ENCODE data around the gene CEMIP.
A peak's percentile ranks its signal among the peaks of the same experiment; 100 is the strongest.

The CEMIP gene

GRCh38 chr15:80854104-80854503 is 74.9 kb downstream of the CEMIP start:
- Histone ChIP-seq H3K4me3 (ENCODE audit: low read length in 2 of 2) (no peak overlapping the region), H3K4me1 (ENCODE audit: control insufficient read depth in 2 of 2, insufficient read depth in 2 of 2, low read length in 2 of 2) (peaks cover 24 to 31% of the 10 kb centered on the region in 2 donors), H3K36me3 (ENCODE audit: control insufficient read depth in 2 of 2, insufficient read depth in 2 of 2, low read length in 2 of 2) (no peaks in the 10 kb centered on the region), H3K9me3 (ENCODE audit: control insufficient read depth in 2 of 2, low read length in 2 of 2) (no peaks in the 10 kb centered on the region), H3K27ac (ENCODE audit: low read depth in 2 of 2, low read length in 2 of 2) (no peak overlapping the region), H3K27me3 (ENCODE audit: control insufficient read depth in 2 of 2, insufficient read depth in 2 of 2, low read length in 2 of 2) (no peaks in the 10 kb centered on the region), H3K9ac (ENCODE audit: low read depth in 1 of 2, low read length in 2 of 2) (no peak overlapping the region)

GRCh38 chr15:80855206-80855605 is 76.0 kb downstream of the CEMIP start:
- Histone ChIP-seq H3K27me3 (ENCODE audit: control insufficient read depth in 2 of 2, insufficient read depth in 2 of 2, low read length in 2 of 2) (no peaks in the 10 kb centered on the region), H3K27ac (ENCODE audit: low read depth in 2 of 2, low read length in 2 of 2) (no peak overlapping the region), H3K36me3 (ENCODE audit: control insufficient read depth in 2 of 2, insufficient read depth in 2 of 2, low read length in 2 of 2) (no peaks in the 10 kb centered on the region), H3K9ac (ENCODE audit: low read depth in 1 of 2, low read length in 2 of 2) (no peak overlapping the region), H3K4me1 (ENCODE audit: control insufficient read depth in 2 of 2, insufficient read depth in 2 of 2, low read length in 2 of 2) (peaks cover 24 to 31% of the 10 kb centered on the region in 2 donors), H3K4me3 (ENCODE audit: low read length in 2 of 2) (no peak overlapping the region), H3K9me3 (ENCODE audit: control insufficient read depth in 2 of 2, low read length in 2 of 2) (no peaks in the 10 kb centered on the region)

GRCh38 chr15:80856400-80856799 is 77.2 kb downstream of the CEMIP start:
- Histone ChIP-seq H3K9ac (ENCODE audit: low read depth in 1 of 2, low read length in 2 of 2) (no peak overlapping the region), H3K27me3 (ENCODE audit: control insufficient read depth in 2 of 2, insufficient read depth in 2 of 2, low read length in 2 of 2) (no peaks in the 10 kb centered on the region), H3K36me3 (ENCODE audit: control insufficient read depth in 2 of 2, insufficient read depth in 2 of 2, low read length in 2 of 2) (no peaks in the 10 kb centered on the region), H3K4me1 (ENCODE audit: control insufficient read depth in 2 of 2, insufficient read depth in 2 of 2, low read length in 2 of 2) (peaks cover 24 to 31% of the 10 kb centered on the region in 2 donors), H3K4me3 (ENCODE audit: low read length in 2 of 2) (no peak overlapping the region), H3K27ac (ENCODE audit: low read depth in 2 of 2, low read length in 2 of 2) (peak overlapping the region; percentile 69 to 82), H3K9me3 (ENCODE audit: control insufficient read depth in 2 of 2, low read length in 2 of 2) (no peaks in the 10 kb centered on the region)

- H3K36me3 ChIP-seq (ENCODE audit: control insufficient read depth in 2 of 2, insufficient read depth in 2 of 2, low read length in 2 of 2), result no peaks in the 10 kb centered on the region
- no peak overlapping the region for H3K9ac ChIP-seq (ENCODE audit: low read depth in 1 of 2, low read length in 2 of 2)
- H3K4me3 ChIP-seq (ENCODE audit: low read length in 2 of 2), result no peak overlapping the region
- H3K27ac ChIP-seq (ENCODE audit: low read depth in 2 of 2, low read length in 2 of 2), result peak overlapping the region; percentile 69 to 82
- H3K9me3 ChIP-seq (ENCODE audit: control insufficient read depth in 2 of 2, low read length in 2 of 2), result no peaks in the 10 kb centered on the region
- H3K27me3 ChIP-seq (ENCODE audit: control insufficient read depth in 2 of 2, insufficient read depth in 2 of 2, low read length in 2 of 2), result no peaks in the 10 kb centered on the region
- peaks cover 24 to 31% of the 10 kb centered on the region in 2 donors for H3K4me1 ChIP-seq (ENCODE audit: control insufficient read depth in 2 of 2, insufficient read depth in 2 of 2, low read length in 2 of 2)
Measured at GRCh38 chr15:80856809-80857377, 77.7 kb downstream of the CEMIP start.

- no peaks in the 10 kb centered on the region for H3K36me3 ChIP-seq (ENCODE audit: control insufficient read depth in 2 of 2, insufficient read depth in 2 of 2, low read length in 2 of 2)
- H3K9me3 ChIP-seq (ENCODE audit: control insufficient read depth in 2 of 2, low read length in 2 of 2), result no peaks in the 10 kb centered on the region
- H3K27ac ChIP-seq (ENCODE audit: low read depth in 2 of 2, low read length in 2 of 2), result no peak overlapping the region
- H3K4me3 ChIP-seq (ENCODE audit: low read length in 2 of 2), result no peak overlapping the region
- peaks cover 9 to 13% of the 10 kb centered on the region in 2 donors for H3K4me1 ChIP-seq (ENCODE audit: control insufficient read depth in 2 of 2, insufficient read depth in 2 of 2, low read length in 2 of 2)
- no peak overlapping the region for H3K9ac ChIP-seq (ENCODE audit: low read depth in 1 of 2, low read length in 2 of 2)
- no peaks in the 10 kb centered on the region for H3K27me3 ChIP-seq (ENCODE audit: control insufficient read depth in 2 of 2, insufficient read depth in 2 of 2, low read length in 2 of 2)
Measured at GRCh38 chr15:80861731-80862170, 82.6 kb downstream of the CEMIP start.

GRCh38 chr15:80864666-80865065 is 85.5 kb downstream of the CEMIP start:
- no peaks in the 10 kb centered on the region for H3K4me1 ChIP-seq (ENCODE audit: control insufficient read depth in 2 of 2, insufficient read depth in 2 of 2, low read length in 2 of 2)

GRCh38 chr15:80866936-80867335 is 87.8 kb downstream of the CEMIP start:
- no peak overlapping the region for H3K4me3 ChIP-seq (ENCODE audit: low read length in 2 of 2)
- H3K9me3 ChIP-seq (ENCODE audit: control insufficient read depth in 2 of 2, low read length in 2 of 2), result no peaks in the 10 kb centered on the region
- no peak overlapping the region for H3K27ac ChIP-seq (ENCODE audit: low read depth in 2 of 2, low read length in 2 of 2)
- H3K9ac ChIP-seq (ENCODE audit: low read depth in 1 of 2, low read length in 2 of 2), result no peak overlapping the region
- peaks cover 0 to 2% of the 10 kb centered on the region in 2 donors for H3K4me1 ChIP-seq (ENCODE audit: control insufficient read depth in 2 of 2, insufficient read depth in 2 of 2, low read length in 2 of 2)
- no peaks in the 10 kb centered on the region for H3K27me3 ChIP-seq (ENCODE audit: control insufficient read depth in 2 of 2, insufficient read depth in 2 of 2, low read length in 2 of 2)
- H3K36me3 ChIP-seq (ENCODE audit: control insufficient read depth in 2 of 2, insufficient read depth in 2 of 2, low read length in 2 of 2), result no peaks in the 10 kb centered on the region

More at GRCh38 chr15:80864666-80865065, 85.5 kb downstream of the CEMIP start:
- Histone ChIP-seq H3K4me3 (ENCODE audit: low read length in 2 of 2) (no peak overlapping the region), H3K36me3 (ENCODE audit: control insufficient read depth in 2 of 2, insufficient read depth in 2 of 2, low read length in 2 of 2) (no peaks in the 10 kb centered on the region), H3K9ac (ENCODE audit: low read depth in 1 of 2, low read length in 2 of 2) (no peak overlapping the region), H3K27me3 (ENCODE audit: control insufficient read depth in 2 of 2, insufficient read depth in 2 of 2, low read length in 2 of 2) (no peaks in the 10 kb centered on the region), H3K9me3 (ENCODE audit: control insufficient read depth in 2 of 2, low read length in 2 of 2) (no peaks in the 10 kb centered on the region), H3K27ac (ENCODE audit: low read depth in 2 of 2, low read length in 2 of 2) (no peak overlapping the region)

GRCh38 chr15:80870366-80870765 is 91.2 kb downstream of the CEMIP start:
- H3K4me1 ChIP-seq (ENCODE audit: control insufficient read depth in 2 of 2, insufficient read depth in 2 of 2, low read length in 2 of 2), result peaks cover 0 to 2% of the 10 kb centered on the region in 2 donors
- no peaks in the 10 kb centered on the region for H3K27me3 ChIP-seq (ENCODE audit: control insufficient read depth in 2 of 2, insufficient read depth in 2 of 2, low read length in 2 of 2)
- H3K4me3 ChIP-seq (ENCODE audit: low read length in 2 of 2), result no peak overlapping the region
- H3K27ac ChIP-seq (ENCODE audit: low read depth in 2 of 2, low read length in 2 of 2), result no peak overlapping the region
- no peaks in the 10 kb centered on the region for H3K9me3 ChIP-seq (ENCODE audit: control insufficient read depth in 2 of 2, low read length in 2 of 2)
- no peak overlapping the region for H3K9ac ChIP-seq (ENCODE audit: low read depth in 1 of 2, low read length in 2 of 2)
- no peaks in the 10 kb centered on the region for H3K36me3 ChIP-seq (ENCODE audit: control insufficient read depth in 2 of 2, insufficient read depth in 2 of 2, low read length in 2 of 2)

- no peaks in the 10 kb centered on the region for H3K9me3 ChIP-seq (ENCODE audit: control insufficient read depth in 2 of 2, low read length in 2 of 2)
- no peak overlapping the region for H3K4me3 ChIP-seq (ENCODE audit: low read length in 2 of 2)
- H3K27ac ChIP-seq (ENCODE audit: low read depth in 2 of 2, low read length in 2 of 2), result no peak overlapping the region
- H3K9ac ChIP-seq (ENCODE audit: low read depth in 1 of 2, low read length in 2 of 2), result no peak overlapping the region
- H3K4me1 ChIP-seq (ENCODE audit: control insufficient read depth in 2 of 2, insufficient read depth in 2 of 2, low read length in 2 of 2), result peaks cover 0 to 2% of the 10 kb centered on the region in 2 donors
- no peaks in the 10 kb centered on the region for H3K36me3 ChIP-seq (ENCODE audit: control insufficient read depth in 2 of 2, insufficient read depth in 2 of 2, low read length in 2 of 2)
- H3K27me3 ChIP-seq (ENCODE audit: control insufficient read depth in 2 of 2, insufficient read depth in 2 of 2, low read length in 2 of 2), result no peaks in the 10 kb centered on the region
Measured at GRCh38 chr15:80870893-80871292, 91.7 kb downstream of the CEMIP start.

GRCh38 chr15:80871858-80872257 is 92.7 kb downstream of the CEMIP start:
- H3K36me3 ChIP-seq (ENCODE audit: control insufficient read depth in 2 of 2, insufficient read depth in 2 of 2, low read length in 2 of 2), result no peaks in the 10 kb centered on the region
- H3K27ac ChIP-seq (ENCODE audit: low read depth in 2 of 2, low read length in 2 of 2), result no peak overlapping the region

More at GRCh38 chr15:80871858-80872257, 92.7 kb downstream of the CEMIP start:
- H3K9me3 ChIP-seq (ENCODE audit: control insufficient read depth in 2 of 2, low read length in 2 of 2), result no peaks in the 10 kb centered on the region
- peaks cover 0 to 2% of the 10 kb centered on the region in 2 donors for H3K4me1 ChIP-seq (ENCODE audit: control insufficient read depth in 2 of 2, insufficient read depth in 2 of 2, low read length in 2 of 2)
- H3K9ac ChIP-seq (ENCODE audit: low read depth in 1 of 2, low read length in 2 of 2), result no peak overlapping the region
- H3K4me3 ChIP-seq (ENCODE audit: low read length in 2 of 2), result no peak overlapping the region
- no peaks in the 10 kb centered on the region for H3K27me3 ChIP-seq (ENCODE audit: control insufficient read depth in 2 of 2, insufficient read depth in 2 of 2, low read length in 2 of 2)
